GM18511 (cell line): ENCODE measurements around the gene AP3B1.

Source experiments
- ATAC-seq: cut with Tn5 transposase; IDR thresholded peaks from one replicate; pipeline ENCODE4 v1.9.1; 2021; ENCODE audit warnings: mild to moderate bottlenecking, moderate library complexity; ENCODE audit not compliant: unreplicated experiment

Gene AP3B1

GRCh38 chr5:78006449-78006848 lies 288.0 kb downstream of the AP3B1 start:
- ATAC-seq: no peak

- ATAC-seq: no peak
Measured at GRCh38 chr5:78005021-78005785, 289.3 kb downstream of the AP3B1 start.

- ATAC-seq: no peak
Measured at GRCh38 chr5:78004559-78004958, 289.9 kb downstream of the AP3B1 start.

- no peak for ATAC-seq
Measured at GRCh38 chr5:78003919-78004318, 290.6 kb downstream of the AP3B1 start.

- no peak for ATAC-seq
Measured at GRCh38 chr5:78003450-78003849, 291.0 kb downstream of the AP3B1 start.

GRCh38 chr5:78002690-78003089 lies 291.8 kb downstream of the AP3B1 start:
- no peak for ATAC-seq

GRCh38 chr5:78001197-78001596 lies 293.3 kb downstream of the AP3B1 start:
- no peak for ATAC-seq

- ATAC-seq: no peak
Measured at GRCh38 chr5:78000191-78000590, 294.3 kb downstream of the AP3B1 start.

GRCh38 chr5:77999399-77999798 lies 295.1 kb downstream of the AP3B1 start:
- ATAC-seq: no peak

- ATAC-seq: no peak
Measured at GRCh38 chr5:77996943-77997342, 297.6 kb downstream of the AP3B1 start.

GRCh38 chr5:77995793-77996409 lies 298.6 kb downstream of the AP3B1 start:
- no peak for ATAC-seq

GRCh38 chr5:77994943-77995342 lies 299.6 kb downstream of the AP3B1 start:
- ATAC-seq: no peak

GRCh38 chr5:77993855-77994318 lies 300.6 kb downstream of the AP3B1 start:
- no peak for ATAC-seq

GRCh38 chr5:77993141-77993854 lies 301.2 kb downstream of the AP3B1 start:
- ATAC-seq: no peak

- ATAC-seq: no peak
Measured at GRCh38 chr5:77991084-77991483, 303.4 kb downstream of the AP3B1 start.

- no peak for ATAC-seq
Measured at GRCh38 chr5:77990020-77990419, 304.5 kb downstream of the AP3B1 start.

- no peak for ATAC-seq
Measured at GRCh38 chr5:77987988-77988387, 306.5 kb downstream of the AP3B1 start.

- no peak for ATAC-seq
Measured at GRCh38 chr5:77987331-77987730, 307.2 kb downstream of the AP3B1 start.

GRCh38 chr5:77986261-77986660 lies 308.2 kb downstream of the AP3B1 start:
- ATAC-seq: no peak

GRCh38 chr5:77985247-77985646 lies 309.3 kb downstream of the AP3B1 start:
- no peak for ATAC-seq

- ATAC-seq: no peak
Measured at GRCh38 chr5:77984587-77984986, 309.9 kb downstream of the AP3B1 start.
